ENCODE data around the gene EPAS1. TPM values are rescaled to one million over a fixed set of nuclear protein-coding genes. Genes with fewer than 3 reads are reported as not detected.

Gene EPAS1
- total and polyA plus RNA-seq, 9 of the 15 experiments (the other 6 are each of a cell fraction or from before 2014, with no cell fraction given), result 0.25 to 11.2 (median 4.1) TPM

GRCh38 chr2:46364797-46365457 is 67.7 kb downstream of the EPAS1 start (continued):
- TF ChIP-seq TAF9B (IDR thresholded peaks at IDR 0.05; ENCODE audit: partially characterized antibody) (no peak), HBP1 (CRISPR knock-in tag; IDR thresholded peaks at IDR 0.05) (no peak), ARID2 (IDR thresholded peaks at IDR 0.05) (peak; percentile 43; the same call in 1 of the 2 replicates), CHD2 (IDR thresholded peaks at IDR 0.05; ENCODE audit: low read depth, low read length) (no peak), HNRNPK (IDR thresholded peaks at IDR 0.05; ENCODE audit: low read depth, low read length, poor library complexity, severe bottlenecking) (no peak), RNF2 (IDR thresholded peaks at IDR 0.05) (no peak), AFF1 (IDR thresholded peaks at IDR 0.05; ENCODE audit: low read depth in 1 of 2, partially characterized antibody in 2 of 2) (peak in 1 of 2 experiments; percentile 20), ZBTB8A (IDR thresholded peaks at IDR 0.05; ENCODE audit: partially characterized antibody) (no peak), SAFB (IDR thresholded peaks at IDR 0.05; ENCODE audit: borderline replicate concordance, low read depth, low read length) (no peak), ZNF143 (CRISPR knock-in tag; IDR thresholded peaks at IDR 0.05) (no peak), CREBBP (IDR thresholded peaks at IDR 0.05; ENCODE audit: low read depth, low read length) (no peak), HDAC1 (IDR thresholded peaks at IDR 0.05) (0 out of 4 replicates have a peak, but pooled peaks of 1 of the 2 experiments have one; percentile 7), ZNF507 (tag; conservative IDR thresholded peaks at IDR 0.05) (no peak), EP400 (IDR thresholded peaks at IDR 0.05) (no peak; the same call in 1 of the 2 replicates), GTF2F1 (IDR thresholded peaks at IDR 0.05; ENCODE audit: low read depth, low read length) (no peak), BRF1 (IDR thresholded peaks at IDR 0.05; ENCODE audit: borderline replicate concordance, extremely low read depth, insufficient read length) (no peak), ARNT (IDR thresholded peaks at IDR 0.05) (0 out of 4 replicates have a peak, but pooled peaks of 1 of the 2 experiments have one; percentile 20), KLF1 (tag; IDR thresholded peaks at IDR 0.05) (no peak), CHAMP1 (IDR thresholded peaks at IDR 0.05) (peak; percentile 56; the same call in 1 of the 2 replicates)
